Esophagus squamous epithelium (tissue), 4 donors: ENCODE results near the gene KCNN3.

ENCODE experiments used
- CTCF ChIP-seq, 6 experiments: fragments of 450-650 bp in 4 of 6; fragments of 200-600 bp in 2 of 6; sonication (generic) in 2 of 6; IDR thresholded peaks; one replicate each; pipeline ENCODE4 v1.5.1; 2016 to 2019; ENCODE audit warnings: antibody characterized with exemption in 6 of 6, mild to moderate bottlenecking in 4 of 6, moderate library complexity in 4 of 6
- POLR2A ChIP-seq, 4 donors: fragments of 450-650 bp; IDR thresholded peaks; one replicate each; pipeline ENCODE4 v1.6.1; 2017; ENCODE audit warnings: antibody characterized with exemption in 4 of 4, mild to moderate bottlenecking in 4 of 4, moderate library complexity in 3 of 4

- TF ChIP-seq POLR2A (IDR thresholded peaks at IDR 0.05) = no peak
- no peak for TF ChIP-seq CTCF (IDR thresholded peaks at IDR 0.05)
Observed at GRCh38 chr1:154816369-154816768, 53.7 kb downstream of the KCNN3 start.
